ENCODE data around the gene NPHP4. TPM values are rescaled to one million over a fixed set of nuclear protein-coding genes. Genes with fewer than 3 reads are reported as not detected.

NPHP4 gene
- total and polyA plus RNA-seq, 2 donors (not counting 3 experiments of a cell fraction or from before 2014, with no cell fraction given), result 4.4 to 11.7 TPM

GRCh38 chr1:5933676-5934057, 58.6 kb downstream of the NPHP4 start:
- Histone ChIP-seq H3K36me3 (ENCODE audit: control insufficient read depth in 2 of 2, extremely low read depth in 1 of 2, insufficient read depth in 2 of 2, low read length in 2 of 2) (peaks cover 0 to 4% of the 10 kb centered on the region in 2 experiments), H3K4me1 (ENCODE audit: control insufficient read depth, extremely low read depth, insufficient read depth, low read length) (no peaks in the 10 kb centered on the region), H3K9me3 (replicated peaks; ENCODE audit: control insufficient read depth, insufficient read depth, low read length) (no peaks in the 10 kb centered on the region), H3K9me1 (replicated peaks; ENCODE audit: control insufficient read depth, extremely low read depth, insufficient read depth, low read length) (no peaks in the 10 kb centered on the region), H3K79me2 (ENCODE audit: control insufficient read depth, insufficient read depth, low read length) (no peaks in the 10 kb centered on the region), H3K4me3 (replicated peaks in 1 of 3; ENCODE audit: insufficient read depth in 1 of 3, low read depth in 1 of 3, low read length in 3 of 3) (no peak overlapping the region), H3K9ac (replicated peaks; ENCODE audit: extremely low read depth, insufficient read depth, low read length) (no peak overlapping the region), H3K27me3 (ENCODE audit: control insufficient read depth in 2 of 2, insufficient read depth in 2 of 2, low read length in 2 of 2) (no peaks in the 10 kb centered on the region), H3K27ac (ENCODE audit: insufficient read depth, low read depth, low read length) (no peak overlapping the region), H2AFZ (ENCODE audit: low read depth, low read length) (no peak overlapping the region), H4K20me1 (replicated peaks; ENCODE audit: control insufficient read depth, extremely low read depth, insufficient read depth, low read length) (no peaks in the 10 kb centered on the region), H3K4me2 (ENCODE audit: insufficient read depth, low read length) (no peak overlapping the region)
- POLR2A ChIA-PET, result no interaction called here
- no peak for DNase-seq (ENCODE audit: low read depth, low spot score)
- intact Hi-C loops (cut with micrococcal nuclease) (no loop called here), dilution Hi-C loops (cut with MboI; ENCODE audit: extremely low pct_ligation_motif_present, low sequenced_read_pairs) (no loop called here)
- TF ChIP-seq GATA2 (IDR thresholded peaks at IDR 0.05; ENCODE audit: insufficient read depth, insufficient read length, low read depth, low read length) (no peak), FOS (IDR thresholded peaks at IDR 0.05; ENCODE audit: borderline replicate concordance, insufficient read depth, low read length) (no peak), POLR2AphosphoS5 (IDR thresholded peaks at IDR 0.05; ENCODE audit: insufficient read depth, low read depth, low read length) (no peak), EZH2 (IDR thresholded peaks at IDR 0.05; ENCODE audit: borderline replicate concordance, low read depth, low read length, severe bottlenecking) (no peak), JUN (IDR thresholded peaks at IDR 0.05; ENCODE audit: borderline replicate concordance, insufficient read depth, insufficient read length, low read depth) (no peak), MAX (IDR thresholded peaks at IDR 0.05; ENCODE audit: insufficient read depth, insufficient read length) (no peak), POLR2A (IDR thresholded peaks at IDR 0.05; ENCODE audit: low read depth, low read length) (no peak), CTCF (IDR thresholded peaks at IDR 0.05; ENCODE audit: extremely low read depth in 1 of 2, insufficient read depth in 1 of 2, low read depth in 1 of 2, low read length in 2 of 2) (no peak), MYC (IDR thresholded peaks at IDR 0.05; ENCODE audit: low read depth, low read length) (no peak)
- no peak for FAIRE-seq
- CTCF ChIA-PET, result interaction anchor here (1.3 kb wide), 1 partner anchor 18 kb away, joined by 5 read pairs; no protein-coding TSS in a partner anchor
- no TSS peak for BruUV-seq (replicated peaks)

Measured in endothelial cell of umbilical vein (primary cell).